ENCODE measurements around the gene GPR78. TPM values are rescaled to one million over a fixed set of nuclear protein-coding genes. Genes with fewer than 3 reads are reported as not detected.

GPR78 gene
- polyA plus RNA-seq, 2 donors: 4.7 to 8.9 TPM

DNA sequence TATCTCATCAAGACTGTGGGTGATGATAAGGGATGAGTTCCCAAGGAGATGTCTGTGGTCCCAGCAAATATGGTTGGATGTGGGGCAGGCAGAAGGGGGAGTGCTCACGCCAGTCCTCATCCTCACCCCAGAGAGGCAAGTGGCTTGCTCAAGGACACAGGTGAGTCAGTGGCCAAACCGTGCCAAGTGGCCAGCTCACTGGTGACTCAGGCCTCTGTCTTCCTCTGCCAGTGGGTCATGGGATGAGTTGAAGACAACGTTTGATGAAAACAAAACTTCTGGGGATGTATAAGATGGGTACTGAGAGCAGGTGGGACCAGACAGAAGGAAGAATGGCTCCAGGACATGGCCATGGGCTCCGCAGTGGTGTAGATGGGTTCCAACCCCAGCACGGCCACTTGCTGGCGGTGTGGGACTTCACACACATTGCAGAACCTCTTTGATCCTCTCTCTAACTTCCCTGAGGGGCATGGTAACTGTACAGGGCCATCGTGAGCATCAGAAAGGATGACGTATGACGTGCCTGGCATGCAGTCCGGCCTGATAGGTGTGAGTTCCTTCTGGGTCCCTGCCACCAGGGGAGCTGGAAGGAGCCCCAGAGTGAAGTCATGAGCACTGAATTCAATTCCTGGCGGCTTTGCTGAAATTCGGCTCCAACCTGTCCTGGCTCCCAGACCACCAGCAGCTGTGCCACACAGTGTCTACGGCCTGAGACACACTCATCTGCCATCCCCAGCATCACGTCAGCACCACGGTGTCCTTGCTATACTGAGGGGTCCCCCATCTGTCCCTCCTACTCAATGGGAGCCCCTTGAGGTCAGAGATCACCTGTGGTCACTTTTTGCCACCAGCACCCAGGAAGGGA, 41.3 kb upstream of the GPR78 start:
- H3K27me3 ChIP-seq (ENCODE audit: control insufficient read depth in 1 of 2, insufficient read depth in 2 of 2, low read length in 2 of 2): no peaks in the 10 kb centered on the region
- peak overlapping the region in 1 of 2 donors; percentile 37 for H3K27ac ChIP-seq (ENCODE audit: low read depth in 2 of 2, low read length in 1 of 2)
- H3K36me3 ChIP-seq (ENCODE audit: control insufficient read depth in 2 of 2, insufficient read depth in 2 of 2, low read length in 1 of 2): no peaks in the 10 kb centered on the region
- 78 to 82% methylated on average over 15 of the region's 15 CpGs for WGBS, 2 donors
- H3K4me1 ChIP-seq (ENCODE audit: control insufficient read depth in 2 of 2, insufficient read depth in 2 of 2, low read length in 1 of 2): peaks cover 0 to 15% of the 10 kb centered on the region in 2 donors
- no peak overlapping the region for H3K4me3 ChIP-seq (ENCODE audit: low read depth in 1 of 2, low read length in 2 of 2)
- H3K9me3 ChIP-seq (ENCODE audit: control insufficient read depth in 2 of 2, insufficient read depth in 1 of 2, low read depth in 1 of 2, low read length in 1 of 2): peaks cover 0 to 1% of the 10 kb centered on the region in 2 donors

DNA sequence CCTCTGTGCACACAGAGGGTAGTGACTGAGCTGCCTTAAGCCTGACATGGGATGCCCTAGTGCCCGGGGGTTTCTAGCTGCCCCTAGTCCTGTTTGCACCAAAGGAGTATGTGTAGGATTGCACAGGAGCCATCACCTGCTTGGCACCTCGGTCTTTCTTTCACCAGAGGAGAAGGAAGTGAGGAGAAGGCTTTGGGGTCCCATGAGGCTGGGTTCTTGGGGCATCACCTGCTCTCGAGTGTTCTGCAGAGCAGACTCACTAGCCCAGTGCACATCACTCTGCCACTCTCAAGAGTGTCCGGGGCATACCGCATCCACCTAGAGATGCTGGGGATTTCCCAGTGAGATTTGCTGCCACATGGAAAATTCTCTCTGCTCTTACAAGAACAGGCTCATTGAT, 40.5 kb upstream of the GPR78 start:
- H3K9me3 ChIP-seq (ENCODE audit: control insufficient read depth in 2 of 2, insufficient read depth in 1 of 2, low read depth in 1 of 2, low read length in 1 of 2): peaks cover 0 to 1% of the 10 kb centered on the region in 2 donors
- no peak overlapping the region for H3K4me3 ChIP-seq (ENCODE audit: low read depth in 1 of 2, low read length in 2 of 2)
- 75 to 83% methylated on average over 5 of the region's 5 CpGs for WGBS, 2 donors
- no peaks in the 10 kb centered on the region for H3K36me3 ChIP-seq (ENCODE audit: control insufficient read depth in 2 of 2, insufficient read depth in 2 of 2, low read length in 1 of 2)
- H3K27ac ChIP-seq (ENCODE audit: low read depth in 2 of 2, low read length in 1 of 2): no peak overlapping the region
- H3K27me3 ChIP-seq (ENCODE audit: control insufficient read depth in 1 of 2, insufficient read depth in 2 of 2, low read length in 2 of 2): no peaks in the 10 kb centered on the region
- peaks cover 0 to 14% of the 10 kb centered on the region in 2 donors for H3K4me1 ChIP-seq (ENCODE audit: control insufficient read depth in 2 of 2, insufficient read depth in 2 of 2, low read length in 1 of 2)

DNA sequence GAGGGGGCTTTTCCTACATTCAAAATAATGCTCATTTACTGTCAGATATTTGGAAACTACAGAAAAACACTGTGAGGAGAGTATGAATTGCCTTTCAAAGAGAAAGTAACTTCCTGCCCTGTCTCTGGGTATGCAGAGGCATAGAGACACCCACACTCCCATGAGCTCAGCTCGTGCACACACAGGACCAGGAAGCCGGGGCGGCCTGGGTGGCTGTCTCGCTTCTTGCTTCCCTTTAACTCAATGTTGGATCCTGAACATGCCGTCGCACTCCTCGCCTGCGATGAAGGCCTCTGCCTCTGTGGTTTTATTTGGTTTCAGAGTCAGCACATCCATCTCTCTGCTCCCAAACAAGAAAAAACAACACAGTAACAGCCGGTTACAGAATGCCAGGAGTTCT, 40.1 kb upstream of the GPR78 start:
- 53 to 73% methylated on average over 9 of the region's 9 CpGs for WGBS, 2 donors
- Histone ChIP-seq H3K9me3 (ENCODE audit: control insufficient read depth in 2 of 2, insufficient read depth in 1 of 2, low read depth in 1 of 2, low read length in 1 of 2) (peaks cover 0 to 1% of the 10 kb centered on the region in 2 donors), H3K36me3 (ENCODE audit: control insufficient read depth in 2 of 2, insufficient read depth in 2 of 2, low read length in 1 of 2) (no peaks in the 10 kb centered on the region), H3K27ac (ENCODE audit: low read depth in 2 of 2, low read length in 1 of 2) (no peak overlapping the region), H3K4me1 (ENCODE audit: control insufficient read depth in 2 of 2, insufficient read depth in 2 of 2, low read length in 1 of 2) (peaks cover 0 to 14% of the 10 kb centered on the region in 2 donors), H3K4me3 (ENCODE audit: low read depth in 1 of 2, low read length in 2 of 2) (no peak overlapping the region), H3K27me3 (ENCODE audit: control insufficient read depth in 1 of 2, insufficient read depth in 2 of 2, low read length in 2 of 2) (no peaks in the 10 kb centered on the region)

DNA sequence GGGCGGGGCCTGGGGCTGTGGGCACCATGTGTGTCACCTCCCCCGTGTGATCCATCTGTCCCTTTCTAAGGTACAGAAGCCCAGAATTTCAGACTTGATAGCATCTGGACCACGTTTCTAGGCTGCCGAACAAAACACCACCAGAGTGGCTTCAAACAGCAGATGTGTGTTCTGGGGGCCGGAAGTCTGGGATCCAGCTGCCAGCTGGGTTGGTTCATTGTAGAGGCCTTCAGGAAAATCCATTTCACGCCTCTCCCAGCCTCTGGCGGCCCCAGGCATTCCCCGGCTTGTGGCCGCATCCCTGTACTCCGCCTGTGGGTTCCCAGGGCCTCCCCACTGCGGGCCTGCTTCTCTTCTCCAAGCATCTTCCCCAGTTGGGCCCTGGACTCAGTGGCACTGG, 39.6 kb upstream of the GPR78 start:
- WGBS, 2 donors: 88% methylated on average over 11 of the region's 11 CpGs
- Histone ChIP-seq H3K4me3 (ENCODE audit: low read depth in 1 of 2, low read length in 2 of 2) (no peak overlapping the region), H3K27me3 (ENCODE audit: control insufficient read depth in 1 of 2, insufficient read depth in 2 of 2, low read length in 2 of 2) (no peaks in the 10 kb centered on the region), H3K27ac (ENCODE audit: low read depth in 2 of 2, low read length in 1 of 2) (no peak overlapping the region), H3K4me1 (ENCODE audit: control insufficient read depth in 2 of 2, insufficient read depth in 2 of 2, low read length in 1 of 2) (peaks cover 0 to 9% of the 10 kb centered on the region in 2 donors), H3K9me3 (ENCODE audit: control insufficient read depth in 2 of 2, insufficient read depth in 1 of 2, low read depth in 1 of 2, low read length in 1 of 2) (peaks cover 0 to 1% of the 10 kb centered on the region in 2 donors), H3K36me3 (ENCODE audit: control insufficient read depth in 2 of 2, insufficient read depth in 2 of 2, low read length in 1 of 2) (no peaks in the 10 kb centered on the region)

DNA sequence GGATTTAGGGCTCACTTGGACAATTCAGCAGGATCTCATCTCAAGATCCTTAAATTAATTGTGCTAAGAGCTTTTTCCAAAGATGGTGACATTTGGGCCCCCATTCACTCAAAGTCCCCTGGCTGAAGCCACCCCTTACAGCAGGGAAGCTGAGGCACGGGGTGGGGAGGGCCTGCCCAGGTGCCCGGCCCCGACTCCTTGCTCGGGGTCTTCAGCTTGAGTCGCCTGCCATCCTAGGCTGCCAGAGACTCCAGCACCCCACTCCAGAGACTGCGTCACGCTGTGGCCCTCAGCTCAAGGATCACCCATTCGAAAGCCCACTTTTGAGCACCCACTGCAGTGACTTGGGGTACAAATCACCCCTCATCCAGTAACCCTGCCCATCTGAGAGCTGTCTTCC, 39.2 kb upstream of the GPR78 start:
- no peak overlapping the region for H3K27ac ChIP-seq (ENCODE audit: low read depth in 2 of 2, low read length in 1 of 2)
- peaks cover 0 to 1% of the 10 kb centered on the region in 2 donors for H3K9me3 ChIP-seq (ENCODE audit: control insufficient read depth in 2 of 2, insufficient read depth in 1 of 2, low read depth in 1 of 2, low read length in 1 of 2)
- WGBS, 2 donors: 86 to 94% methylated on average over 8 of the region's 8 CpGs
- H3K4me1 ChIP-seq (ENCODE audit: control insufficient read depth in 2 of 2, insufficient read depth in 2 of 2, low read length in 1 of 2): peaks cover 0 to 6% of the 10 kb centered on the region in 2 donors
- no peak overlapping the region for H3K4me3 ChIP-seq (ENCODE audit: low read depth in 1 of 2, low read length in 2 of 2)
- H3K36me3 ChIP-seq (ENCODE audit: control insufficient read depth in 2 of 2, insufficient read depth in 2 of 2, low read length in 1 of 2): no peaks in the 10 kb centered on the region
- no peaks in the 10 kb centered on the region for H3K27me3 ChIP-seq (ENCODE audit: control insufficient read depth in 1 of 2, insufficient read depth in 2 of 2, low read length in 2 of 2)

DNA sequence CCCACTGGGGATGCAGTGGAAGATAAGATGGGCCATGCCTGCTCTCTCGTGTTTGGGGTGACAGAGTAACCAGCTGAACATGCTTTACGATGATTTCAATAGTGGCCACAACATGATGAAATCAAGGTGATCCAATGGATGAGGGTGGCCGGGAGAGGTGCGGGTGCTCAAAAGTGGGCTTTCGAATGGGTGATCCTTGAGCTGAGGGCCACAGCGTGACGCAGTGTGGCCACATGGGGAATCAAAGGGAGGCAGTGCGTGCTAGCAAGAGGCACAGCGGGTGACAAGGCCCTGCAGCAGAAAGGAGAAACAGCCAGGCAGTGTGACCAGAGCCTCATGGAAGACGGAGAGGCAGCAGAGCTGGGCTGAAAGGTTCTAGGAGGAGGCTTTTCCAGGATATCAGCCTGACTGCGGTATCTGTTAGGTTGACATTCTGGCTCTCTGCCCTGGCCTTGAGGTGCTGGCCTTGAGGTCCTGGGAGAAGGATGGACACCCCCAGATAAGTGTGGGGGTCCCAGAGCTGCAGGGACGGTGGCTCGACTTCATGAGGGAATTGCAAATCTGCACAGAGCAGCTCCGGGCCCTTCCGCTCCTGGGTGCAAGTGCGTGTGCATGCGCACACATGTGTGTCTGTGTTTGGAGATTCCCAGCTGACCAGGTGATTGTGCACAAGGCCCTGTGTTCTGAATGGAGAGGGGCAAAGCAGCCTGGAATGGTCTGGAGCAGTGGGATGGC, 38.0 kb upstream of the GPR78 start:
- no peak overlapping the region for H3K27ac ChIP-seq (ENCODE audit: low read depth in 2 of 2, low read length in 1 of 2)
- WGBS, 2 donors: 84 to 94% methylated on average over 17 of the region's 17 CpGs
- no peak overlapping the region for H3K4me3 ChIP-seq (ENCODE audit: low read depth in 1 of 2, low read length in 2 of 2)
- peaks cover 0 to 1% of the 10 kb centered on the region in 2 donors for H3K9me3 ChIP-seq (ENCODE audit: control insufficient read depth in 2 of 2, insufficient read depth in 1 of 2, low read depth in 1 of 2, low read length in 1 of 2)
- peaks cover 0 to 2% of the 10 kb centered on the region in 2 donors for H3K4me1 ChIP-seq (ENCODE audit: control insufficient read depth in 2 of 2, insufficient read depth in 2 of 2, low read length in 1 of 2)
- H3K36me3 ChIP-seq (ENCODE audit: control insufficient read depth in 2 of 2, insufficient read depth in 2 of 2, low read length in 1 of 2): no peaks in the 10 kb centered on the region
- H3K27me3 ChIP-seq (ENCODE audit: control insufficient read depth in 1 of 2, insufficient read depth in 2 of 2, low read length in 2 of 2): no peaks in the 10 kb centered on the region

DNA sequence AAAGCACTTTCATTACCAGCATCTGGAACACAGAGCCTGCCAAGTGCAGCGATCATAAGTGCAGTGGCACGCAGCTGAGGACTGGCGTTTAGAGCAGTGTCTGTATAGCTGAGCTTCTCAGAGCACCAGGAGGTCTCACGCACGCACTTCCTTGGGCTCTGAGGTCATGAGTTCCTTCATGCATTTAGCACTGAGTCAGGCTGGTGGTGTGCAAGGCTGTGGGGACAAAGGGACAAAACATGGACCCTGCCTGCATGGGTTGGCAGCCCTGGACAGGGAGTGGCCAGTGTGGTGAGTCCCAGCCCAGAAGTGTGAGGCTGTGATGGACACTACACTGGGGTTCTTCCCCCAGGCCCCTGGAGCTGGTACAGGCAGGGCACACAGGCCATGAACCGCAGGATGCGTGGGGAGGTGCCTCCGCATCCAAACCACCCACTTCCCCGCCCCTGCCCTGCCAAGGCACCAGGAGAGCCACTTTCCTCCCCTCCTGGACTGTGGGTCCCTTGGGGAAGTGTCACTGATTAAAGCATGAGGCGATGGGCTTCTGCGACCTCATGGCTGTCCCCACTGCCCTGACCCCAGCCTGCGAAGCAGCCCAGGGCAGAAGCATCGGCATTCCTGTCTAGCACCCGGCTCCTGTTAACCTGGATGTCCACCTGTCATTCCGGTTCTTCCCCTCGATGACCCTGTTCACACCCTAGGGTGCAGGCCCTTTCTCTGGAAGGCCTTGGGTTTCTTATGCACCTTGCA, 37.2 kb upstream of the GPR78 start:
- no peaks in the 10 kb centered on the region for H3K36me3 ChIP-seq (ENCODE audit: control insufficient read depth in 2 of 2, insufficient read depth in 2 of 2, low read length in 1 of 2)
- peaks cover 0 to 1% of the 10 kb centered on the region in 2 donors for H3K9me3 ChIP-seq (ENCODE audit: control insufficient read depth in 2 of 2, insufficient read depth in 1 of 2, low read depth in 1 of 2, low read length in 1 of 2)
- WGBS, 2 donors: 85 to 90% methylated on average over 16 of the region's 16 CpGs
- H3K27me3 ChIP-seq (ENCODE audit: control insufficient read depth in 1 of 2, insufficient read depth in 2 of 2, low read length in 2 of 2): no peaks in the 10 kb centered on the region
- peaks cover 0 to 6% of the 10 kb centered on the region in 2 donors for H3K4me1 ChIP-seq (ENCODE audit: control insufficient read depth in 2 of 2, insufficient read depth in 2 of 2, low read length in 1 of 2)
- H3K27ac ChIP-seq (ENCODE audit: low read depth in 2 of 2, low read length in 1 of 2): no peak overlapping the region
- H3K4me3 ChIP-seq (ENCODE audit: low read depth in 1 of 2, low read length in 2 of 2): no peak overlapping the region

DNA sequence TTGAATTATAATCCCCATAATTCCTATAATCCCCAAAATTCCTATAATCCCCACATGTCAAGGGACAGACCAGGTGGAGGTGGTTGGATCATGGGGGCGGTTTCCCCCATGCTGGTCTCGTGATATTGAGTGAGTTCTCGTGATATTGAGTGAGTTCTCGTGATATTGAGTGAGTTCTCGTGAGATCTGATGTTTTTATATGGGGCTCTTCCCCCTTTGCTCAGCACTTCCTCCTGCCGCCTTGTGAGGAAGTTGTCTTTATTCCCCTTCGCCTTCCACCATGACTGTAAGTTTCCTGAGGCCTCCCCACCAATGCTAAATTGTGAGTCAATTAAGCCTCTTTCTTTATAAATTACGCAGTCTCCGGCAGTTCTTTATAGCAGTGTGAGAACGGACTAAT, 36.6 kb upstream of the GPR78 start:
- WGBS, 2 donors: 92% methylated on average over 10 of the region's 10 CpGs
- H3K36me3 ChIP-seq (ENCODE audit: control insufficient read depth in 2 of 2, insufficient read depth in 2 of 2, low read length in 1 of 2): no peaks in the 10 kb centered on the region
- peaks cover 0 to 7% of the 10 kb centered on the region in 2 donors for H3K4me1 ChIP-seq (ENCODE audit: control insufficient read depth in 2 of 2, insufficient read depth in 2 of 2, low read length in 1 of 2)
- H3K27ac ChIP-seq (ENCODE audit: low read depth in 2 of 2, low read length in 1 of 2): no peak overlapping the region
- H3K27me3 ChIP-seq (ENCODE audit: control insufficient read depth in 1 of 2, insufficient read depth in 2 of 2, low read length in 2 of 2): no peaks in the 10 kb centered on the region
- H3K4me3 ChIP-seq (ENCODE audit: low read depth in 1 of 2, low read length in 2 of 2): no peak overlapping the region
- H3K9me3 ChIP-seq (ENCODE audit: control insufficient read depth in 2 of 2, insufficient read depth in 1 of 2, low read depth in 1 of 2, low read length in 1 of 2): peaks cover 0 to 1% of the 10 kb centered on the region in 2 donors

DNA sequence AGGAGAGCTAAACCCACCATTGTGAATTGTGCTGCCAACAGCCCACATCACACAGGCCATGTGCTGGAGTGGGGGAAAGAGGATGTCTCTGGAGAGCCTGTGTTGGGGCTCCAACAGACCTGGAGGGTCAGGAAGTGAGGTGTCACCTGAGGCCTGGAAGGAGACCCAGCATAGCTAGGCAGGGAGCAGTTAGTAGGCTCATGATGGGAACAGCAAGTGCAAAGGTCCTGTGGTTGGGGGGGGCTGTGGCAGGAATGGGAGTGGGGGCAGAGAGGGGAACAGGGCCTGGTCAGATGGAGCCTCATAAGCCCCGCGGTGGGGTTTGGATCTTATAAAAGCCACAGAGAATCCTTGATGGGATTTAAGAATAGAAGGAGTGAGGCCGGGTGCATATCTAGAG, 35.9 kb upstream of the GPR78 start:
- H3K36me3 ChIP-seq (ENCODE audit: control insufficient read depth in 2 of 2, insufficient read depth in 2 of 2, low read length in 1 of 2): no peaks in the 10 kb centered on the region
- peaks cover 0 to 1% of the 10 kb centered on the region in 2 donors for H3K9me3 ChIP-seq (ENCODE audit: control insufficient read depth in 2 of 2, insufficient read depth in 1 of 2, low read depth in 1 of 2, low read length in 1 of 2)
- H3K27me3 ChIP-seq (ENCODE audit: control insufficient read depth in 1 of 2, insufficient read depth in 2 of 2, low read length in 2 of 2): no peaks in the 10 kb centered on the region
- WGBS, 2 donors: 94 to 100% methylated on average over 3 of the region's 3 CpGs
- no peak overlapping the region for H3K4me3 ChIP-seq (ENCODE audit: low read depth in 1 of 2, low read length in 2 of 2)
- no peak overlapping the region for H3K27ac ChIP-seq (ENCODE audit: low read depth in 2 of 2, low read length in 1 of 2)
- H3K4me1 ChIP-seq (ENCODE audit: control insufficient read depth in 2 of 2, insufficient read depth in 2 of 2, low read length in 1 of 2): peaks cover 0 to 11% of the 10 kb centered on the region in 2 donors
